Calu3 (cell line): ENCODE data around the gene ZNF646. TPM values are rescaled to one million over a fixed set of nuclear protein-coding genes. Genes with fewer than 3 reads are reported as not detected.
A peak's percentile ranks its signal among the peaks of the same experiment; 100 is the strongest.

Source experiments
- BruUV-seq: library from RNA; stranded (reverse); fragments of 400-500 nt; replicated peaks from 2 replicates; lab custom pipeline; 2021; lab: Mats Ljungman, UMichigan
- CTCF ChIA-PET: fragments of 300-600 bp; sonication (Branson Sonifier 250); formaldehyde crosslinking; loops from one replicate; lab custom pipeline; 2022; ENCODE audit warnings: antibody characterized with exemption; lab: Charles Lee
- DNase-seq: peaks from one replicate; pipeline ENCODE4 v3.0.0; 2022
- H3K27ac Mint-ChIP-seq: one replicate; pipeline ENCODE4 v1.8.0; 2022; ENCODE audit warnings: mixed read lengths; ENCODE audit not compliant: unreplicated experiment
- H3K27me3 Mint-ChIP-seq: one replicate; pipeline ENCODE4 v1.8.0; 2022; ENCODE audit warnings: mixed read lengths; ENCODE audit not compliant: unreplicated experiment
- H3K36me3 Mint-ChIP-seq: one replicate; pipeline ENCODE4 v1.8.0; 2022; ENCODE audit warnings: mild to moderate bottlenecking, moderate library complexity, mixed read lengths; ENCODE audit not compliant: insufficient read depth, unreplicated experiment
- H3K4me1 Mint-ChIP-seq: one replicate; pipeline ENCODE4 v1.8.0; 2022; ENCODE audit warnings: mild to moderate bottlenecking, low read depth, mixed read lengths; ENCODE audit not compliant: unreplicated experiment
- H3K4me3 Mint-ChIP-seq: one replicate; pipeline ENCODE4 v1.8.0; 2022; ENCODE audit warnings: mild to moderate bottlenecking, low read depth, moderate library complexity, mixed read lengths; ENCODE audit not compliant: unreplicated experiment
- H3K9me3 Mint-ChIP-seq: one replicate; pipeline ENCODE4 v1.8.0; 2022; ENCODE audit warnings: low read depth, mixed read lengths; ENCODE audit not compliant: unreplicated experiment
- CTCF ChIP-seq: fragments of 200-600 bp; IDR thresholded peaks from one replicate; pipeline ENCODE4 v1.8.0; 2022; ENCODE audit warnings: antibody characterized with exemption; ENCODE audit not compliant: unreplicated experiment
- intact Hi-C: fragments of 100-400 bp; cut with micrococcal nuclease; formaldehyde crosslinking; loops from one replicate; pipeline ENCODE4 v1.10.0; 2022; ENCODE audit not compliant: unreplicated experiment
- total RNA-seq: library from RNA; stranded (reverse); gene quantifications from 2 replicates; pipeline ENCODE4 v1.2.3, GENCODE V29; 2022

Gene ZNF646
- total RNA-seq, 1 experiment from 2014 or later: 34.9 TPM

- CTCF ChIA-PET: interaction anchor here (0.6 to 2.0 kb wide), 6 partner anchors 10 to 836 kb away, joined by 3 to 11 read pairs (median 4); partner anchors contain the start of gene HSD3B7
- peak within 1 kb of the TSS; percentile 89 for H3K27ac Mint-ChIP-seq
- no peaks in the 10 kb centered on the region for H3K4me1 Mint-ChIP-seq
- peaks cover 35% of the 10 kb centered on the region for H3K36me3 Mint-ChIP-seq
- DNase-seq: peak; percentile 97
- no peaks in the 10 kb centered on the region for H3K9me3 Mint-ChIP-seq
- BruUV-seq: no TSS peak
- H3K27me3 Mint-ChIP-seq: no peaks in the 10 kb centered on the region
- intact Hi-C loops: loop anchor here (5.0 kb wide), 1 partner anchor 46 kb away; the partner anchor contains the start of gene HSD3B7
- no peak for TF ChIP-seq CTCF
- H3K4me3 Mint-ChIP-seq: peak within 1 kb of the TSS; percentile 99
Observed at GRCh38 chr16:31032736-31033708, 41.2 kb upstream of the ZNF646 start, which contains the start of gene STX4. STX4 (plus strand) TSS chr16:31033558; CDS start chr16:31033806, 248 bp downstream.

DNA sequence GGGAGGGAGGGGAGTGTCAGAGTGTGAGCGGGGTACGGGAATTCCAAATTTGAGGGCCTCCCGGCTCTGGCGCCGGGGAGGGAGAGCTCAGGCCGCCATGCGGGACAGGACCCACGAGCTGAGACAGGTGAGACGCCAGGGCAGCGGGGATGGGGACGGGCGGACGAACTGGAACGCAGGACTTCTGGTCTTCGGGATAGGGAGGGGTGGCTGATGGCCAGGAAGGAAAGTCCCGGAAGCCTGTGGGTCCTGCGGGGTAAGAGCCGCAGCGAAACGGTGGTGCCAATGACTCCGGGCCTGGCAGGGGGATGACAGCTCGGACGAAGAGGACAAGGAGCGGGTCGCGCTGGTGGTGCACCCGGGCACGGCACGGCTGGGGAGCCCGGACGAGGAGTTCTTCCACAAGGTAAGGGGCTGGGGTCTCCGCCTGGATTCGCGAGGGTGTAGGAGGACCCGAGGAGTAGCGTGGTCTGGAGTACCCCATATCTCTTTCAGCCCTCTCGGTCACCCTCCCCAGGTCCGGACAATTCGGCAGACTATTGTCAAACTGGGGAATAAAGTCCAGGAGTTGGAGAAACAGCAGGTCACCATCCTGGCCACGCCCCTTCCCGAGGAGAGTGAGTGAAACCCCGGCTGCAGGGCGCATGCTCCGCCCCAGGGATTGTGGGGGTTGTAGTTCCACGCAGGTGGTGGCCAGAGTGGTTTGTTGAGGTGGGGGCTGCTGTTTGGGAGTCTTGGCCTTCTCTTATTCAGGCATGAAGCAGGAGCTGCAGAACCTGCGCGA lies 40.3 kb upstream of the ZNF646 start:
- Mint-ChIP-seq H3K4me3 (peak overlapping the region; percentile 99), H3K36me3 (peaks cover 42% of the 10 kb centered on the region), H3K27ac (peak overlapping the region; percentile 89), H3K9me3 (no peaks in the 10 kb centered on the region), H3K27me3 (no peaks in the 10 kb centered on the region), H3K4me1 (no peaks in the 10 kb centered on the region)
- intact Hi-C loops: loop anchor here (5.0 kb wide), 1 partner anchor 47 kb away; the partner anchor contains the start of gene HSD3B7
- peak; percentile 94 for DNase-seq
- TSS peak; percentile 45 for BruUV-seq
- no peak for TF ChIP-seq CTCF
- CTCF ChIA-PET: interaction anchor here (0.6 to 2.0 kb wide), 6 partner anchors 11 to 835 kb away, joined by 3 to 11 read pairs (median 4); partner anchors contain the start of gene HSD3B7

GRCh38 chr16:31036691-31037090 lies 37.5 kb upstream of the ZNF646 start:
- intact Hi-C loops: no loop called here
- Mint-ChIP-seq H3K9me3 (no peaks in the 10 kb centered on the region), H3K36me3 (peaks cover 53% of the 10 kb centered on the region), H3K27me3 (no peaks in the 10 kb centered on the region), H3K4me3 (no peak overlapping the region), H3K27ac (no peak overlapping the region), H3K4me1 (no peaks in the 10 kb centered on the region)
- no TSS peak for BruUV-seq
- CTCF ChIA-PET: no interaction called here
- no peak for DNase-seq
- no peak for TF ChIP-seq CTCF

- Mint-ChIP-seq H3K36me3 (peaks cover 33% of the 10 kb centered on the region), H3K27ac (no peak overlapping the region), H3K9me3 (no peaks in the 10 kb centered on the region), H3K4me3 (no peak overlapping the region), H3K27me3 (no peaks in the 10 kb centered on the region), H3K4me1 (no peaks in the 10 kb centered on the region)
- intact Hi-C loops: no loop called here
- no peak for DNase-seq
- CTCF ChIA-PET: no interaction called here
- TF ChIP-seq CTCF: no peak
- no TSS peak for BruUV-seq
Observed at GRCh38 chr16:31038993-31039392, 35.2 kb upstream of the ZNF646 start.
